GM23248 (cell line): ENCODE measurements around the gene WDR70.

Experiments
- EZH2 ChIP-seq: fragments of 200-600 bp; sonication (generic); IDR thresholded peaks from 2 replicates; pipeline ENCODE4 v1.6.1; 2018; ENCODE audit warnings: antibody characterized with exemption, mild to moderate bottlenecking; ENCODE audit not compliant: insufficient read depth, poor library complexity, severe bottlenecking
- EZH2phosphoT487 ChIP-seq: fragments of 200-600 bp; sonication (generic); IDR thresholded peaks from 2 replicates; pipeline ENCODE4 v1.6.1; 2018; ENCODE audit warnings: antibody characterized with exemption, moderate library complexity, mild to moderate bottlenecking, low read depth; ENCODE audit not compliant: insufficient read depth

DNA sequence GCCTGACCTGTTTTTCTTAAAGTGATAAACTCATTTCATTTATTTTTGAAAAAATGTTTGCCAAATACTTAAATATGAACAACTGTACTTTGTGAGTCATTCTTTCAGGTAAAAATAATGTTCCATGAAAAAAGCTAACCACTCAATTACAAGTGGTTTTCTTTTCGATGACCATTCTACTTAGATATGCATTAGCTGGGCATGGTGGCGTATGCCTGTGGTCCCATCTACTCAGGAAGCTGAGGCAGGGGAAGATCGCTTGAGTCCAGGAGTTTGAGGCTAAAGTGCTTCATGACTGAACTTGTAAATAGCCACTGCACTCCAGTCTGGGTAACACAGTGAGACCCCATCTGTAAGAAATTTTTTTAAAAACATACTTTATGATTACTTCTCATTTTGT, 4.0 kb upstream of the WDR70 start:
- TF ChIP-seq EZH2 = no peak
- TF ChIP-seq EZH2phosphoT487 = no peak
